OCI-LY3 (cell line): ENCODE results near the gene PID1.

Experiments used
- CTCF ChIP-seq: fragments of 200-600, 300-600 bp; sonication (generic); IDR thresholded peaks from 2 replicates; pipeline ENCODE4 v1.5.1; 2014; ENCODE audit warnings: antibody characterized with exemption, low read length, low read depth
- EZH2phosphoT487 ChIP-seq: fragments of 200-600 bp; shearing (Covaris generic); IDR thresholded peaks from 2 replicates; pipeline ENCODE4 v1.6.1; 2018; ENCODE audit warnings: antibody characterized with exemption, mixed run types, low read depth

DNA sequence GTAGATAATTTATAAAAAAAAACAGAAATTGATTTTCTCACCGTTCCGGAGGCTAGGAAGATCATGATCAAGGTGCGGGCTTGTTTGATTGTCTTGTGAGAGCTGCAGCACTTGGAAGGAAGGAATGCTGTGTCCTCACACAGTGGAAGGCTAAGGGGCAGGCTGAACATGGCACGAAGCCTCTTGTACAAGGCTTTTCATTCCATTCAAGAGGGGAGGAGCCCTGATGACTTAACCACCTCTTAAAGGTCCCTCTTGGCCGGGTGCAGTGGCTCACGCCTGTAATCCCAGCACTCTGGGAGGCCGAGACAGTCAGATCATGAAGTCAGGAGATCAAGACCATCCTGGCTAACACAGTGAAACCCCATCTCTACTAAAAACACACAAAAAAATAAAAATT lies 39.2 kb downstream of the PID1 start:
- TF ChIP-seq CTCF: no peak
- no peak for TF ChIP-seq EZH2phosphoT487
